GM23338 (cell line): ENCODE results near the gene NFIC. TPM values are rescaled to one million over a fixed set of nuclear protein-coding genes. Genes with fewer than 3 reads are reported as not detected.

Experiments used
- ATAC-seq: fragments of 200-7000 bp; cut with Tn5 transposase; 3 replicates; pipeline ENCODE4 v1.9.1; 2020
- DNase-seq: peaks from one replicate; pipeline ENCODE4 v3.0.0-alpha.2; 2015; ENCODE audit warnings: low spot score
- H2AFZ ChIP-seq: fragments of 200-600 bp; sonication (generic); 2 replicates; pipeline ENCODE4 v1.8.0; 2016; ENCODE audit warnings: antibody characterized with exemption, mild to moderate bottlenecking, moderate library complexity
- H3F3A ChIP-seq: fragments of 200-600 bp; sonication (generic); replicated peaks from 2 replicates; pipeline ENCODE4 v1.8.0; 2017; ENCODE audit warnings: antibody characterized with exemption, mixed run types, low read depth
- H3K27ac ChIP-seq: fragments of 200-600 bp; sonication (generic); 2 replicates; pipeline ENCODE4 v1.6.1; 2016; ENCODE audit warnings: low read depth
- H3K27me3 ChIP-seq: fragments of 200-600 bp; sonication (generic); 2 replicates; pipeline ENCODE4 v1.8.0; 2016; ENCODE audit warnings: mild to moderate bottlenecking, mixed run types, moderate library complexity; ENCODE audit not compliant: insufficient read depth
- H3K36me3 ChIP-seq: fragments of 200-600 bp; sonication (generic); 2 replicates; pipeline ENCODE4 v1.8.0; 2016; ENCODE audit warnings: mild to moderate bottlenecking; ENCODE audit not compliant: insufficient read depth
- H3K4me1 ChIP-seq: fragments of 200-600 bp; sonication (generic); 2 replicates; pipeline ENCODE4 v1.8.0; 2016; ENCODE audit warnings: mild to moderate bottlenecking, moderate library complexity; ENCODE audit not compliant: insufficient read depth
- H3K4me2 ChIP-seq: fragments of 200-600 bp; sonication (generic); 2 replicates; pipeline ENCODE4 v1.7.1; 2017; ENCODE audit warnings: mixed run types
- H3K4me3 ChIP-seq: fragments of 200-600 bp; sonication (generic); 2 replicates; pipeline ENCODE4 v1.6.1; 2016; ENCODE audit warnings: mixed run types
- H3K79me2 ChIP-seq: fragments of 200-600 bp; sonication (generic); replicated peaks from 2 replicates; pipeline ENCODE4 v1.8.0; 2017; ENCODE audit warnings: mild to moderate bottlenecking; ENCODE audit not compliant: insufficient read depth
- H3K9me2 ChIP-seq: fragments of 200-600 bp; sonication (generic); 2 replicates; pipeline ENCODE4 v1.8.0; 2017; ENCODE audit not compliant: insufficient read depth
- H4K20me1 ChIP-seq: fragments of 200-600 bp; sonication (generic); replicated peaks from 2 replicates; pipeline ENCODE4 v1.8.0; 2017; ENCODE audit warnings: mild to moderate bottlenecking; ENCODE audit not compliant: insufficient read depth
- H3K27ac Mint-ChIP-seq: 2 replicates; pipeline ENCODE4 v1.8.0; 2020; ENCODE audit warnings: inconsistent platforms, mild to moderate bottlenecking, moderate library complexity, mixed read lengths
- H3K27me3 Mint-ChIP-seq: 3 replicates; pipeline ENCODE4 v1.8.0; 2022; ENCODE audit warnings: low read depth, mild to moderate bottlenecking, moderate library complexity, mixed read lengths, inconsistent platforms; ENCODE audit not compliant: insufficient read depth, poor library complexity
- H3K36me3 Mint-ChIP-seq: 3 replicates; pipeline ENCODE4 v1.8.0; 2021; ENCODE audit warnings: low read depth, mild to moderate bottlenecking, inconsistent platforms, moderate library complexity, mixed read lengths
- H3K4me1 Mint-ChIP-seq: 3 replicates; pipeline ENCODE4 v1.8.0; 2020; ENCODE audit warnings: mild to moderate bottlenecking, inconsistent platforms, mixed read lengths
- H3K4me3 Mint-ChIP-seq: 3 replicates; pipeline ENCODE4 v1.8.0; 2021; ENCODE audit warnings: moderate library complexity, mild to moderate bottlenecking, inconsistent platforms, mixed read lengths
- H3K9me3 Mint-ChIP-seq: 3 replicates; pipeline ENCODE4 v1.8.0; 2020; ENCODE audit warnings: moderate library complexity, mild to moderate bottlenecking, inconsistent platforms, mixed read lengths
- CREB1 ChIP-seq: fragments of 250-450 bp; sonication (Bioruptor Pico); IDR thresholded peaks from 2 replicates; pipeline ENCODE4 v1.5.0; 2020; ENCODE audit warnings: low read depth, mild to moderate bottlenecking, moderate library complexity
- CTCF ChIP-seq, 2 experiments: fragments of 200-600 bp in 1 of 2; sonication (generic) in 1 of 2; conservative IDR thresholded peaks; 2 replicates each; pipeline versions ENCODE4 v1.5.1 to v1.6.1; 2016 to 2017; ENCODE audit warnings: antibody characterized with exemption in 2 of 2, low read depth in 2 of 2, mild to moderate bottlenecking in 2 of 2, moderate library complexity in 1 of 2
- ETS1 ChIP-seq: IDR thresholded peaks from 2 replicates; pipeline ENCODE4 v1.6.1; 2016; ENCODE audit warnings: antibody characterized with exemption
- EZH2phosphoT487 ChIP-seq: fragments of 200-600 bp; sonication (generic); IDR thresholded peaks from one replicate; pipeline ENCODE4 v1.8.1; 2018; ENCODE audit warnings: antibody characterized with exemption; ENCODE audit not compliant: unreplicated experiment
- NANOG ChIP-seq: IDR thresholded peaks from 2 replicates; pipeline ENCODE4 v1.6.1; 2016; ENCODE audit warnings: antibody characterized with exemption, borderline replicate concordance
- POLR2AphosphoS5 ChIP-seq: IDR thresholded peaks from 2 replicates; pipeline ENCODE4 v1.6.1; 2016; ENCODE audit warnings: antibody characterized with exemption, low read depth
- polyA plus RNA-seq: library from polyadenylated mRNA; unstranded; fragments of >200 nt; fragmentation: Nextera tagmentation; extraction: Ambion mirVana; gene quantifications from 2 replicates; pipeline ENCODE4 v1.2.1, GENCODE V29; 2016
- total RNA-seq: library from RNA; depleted of rRNA; stranded (reverse); fragments of >200 nt; shearing (Covaris generic); gene quantifications from 2 replicates; pipeline ENCODE4 v1.2.3, GENCODE V29; 2014

The NFIC gene
- total and polyA plus RNA-seq, 2 experiments from 2014 or later = 1.3 to 5.3 TPM

GRCh38 chr19:3433805-3434540 is 67.6 kb downstream of the NFIC start:
- Histone ChIP-seq H4K20me1 (no peaks in the 10 kb centered on the region), H3K79me2 (no peaks in the 10 kb centered on the region), H3K27me3 (no peaks in the 10 kb centered on the region), H3K27ac (no peak overlapping the region), H2AFZ (peak overlapping the region; percentile 93), H3K9me2 (no peaks in the 10 kb centered on the region), H3F3A (no peaks in the 10 kb centered on the region), H3K36me3 (no peaks in the 10 kb centered on the region), H3K4me1 (no peaks in the 10 kb centered on the region; the same call in 1 of the 2 replicates), H3K4me2 (peak overlapping the region; percentile 97), H3K4me3 (peak overlapping the region; percentile 90)
- H3K27me3 Mint-ChIP-seq = peaks cover 34% of the 10 kb centered on the region
- no peak for ATAC-seq
- H3K4me3 Mint-ChIP-seq = peak overlapping the region; percentile 97
- H3K27ac Mint-ChIP-seq = peak overlapping the region; percentile 100
- no peak for DNase-seq
- no peak for TF ChIP-seq EZH2phosphoT487
- H3K9me3 Mint-ChIP-seq = peaks cover 4% of the 10 kb centered on the region; the same call in 1 of the 3 replicates
- no peaks in the 10 kb centered on the region for H3K4me1 Mint-ChIP-seq
- H3K36me3 Mint-ChIP-seq = no peaks in the 10 kb centered on the region; the same call in 2 of the 3 replicates

GRCh38 chr19:3434630-3435553 is 68.5 kb downstream of the NFIC start:
- Histone ChIP-seq H3F3A (no peaks in the 10 kb centered on the region), H3K27me3 (no peaks in the 10 kb centered on the region), H3K36me3 (no peaks in the 10 kb centered on the region), H3K79me2 (no peaks in the 10 kb centered on the region), H4K20me1 (no peaks in the 10 kb centered on the region), H2AFZ (peak overlapping the region; percentile 100), H3K27ac (peak overlapping the region; percentile 84), H3K4me3 (peak overlapping the region; percentile 90), H3K9me2 (no peaks in the 10 kb centered on the region), H3K4me1 (no peaks in the 10 kb centered on the region; the same call in 1 of the 2 replicates), H3K4me2 (peak overlapping the region; percentile 97)
- H3K4me1 Mint-ChIP-seq = no peaks in the 10 kb centered on the region
- peaks cover 4% of the 10 kb centered on the region; the same call in 1 of the 3 replicates for H3K9me3 Mint-ChIP-seq
- DNase-seq (peak; percentile 98), ATAC-seq (peak; percentile 93)
- peak overlapping the region; percentile 100 for H3K27ac Mint-ChIP-seq
- peak overlapping the region; percentile 97 for H3K4me3 Mint-ChIP-seq
- no peak for TF ChIP-seq NANOG
- peak; percentile 62 for TF ChIP-seq CREB1 (CRISPR knock-in tag)
- TF ChIP-seq CTCF (conservative IDR thresholded peaks at IDR 0.05; ENCODE audit: low read depth in 2 of 2) = no peak
- TF ChIP-seq ETS1 = peak; percentile 98
- TF ChIP-seq POLR2AphosphoS5 = peak; percentile 83
- peaks cover 35% of the 10 kb centered on the region for H3K27me3 Mint-ChIP-seq
- no peaks in the 10 kb centered on the region; the same call in 2 of the 3 replicates for H3K36me3 Mint-ChIP-seq
